ENCODE results near the gene SPRED3.

SPRED3 gene

GRCh38 chr19:38443458-38443999 is 55.0 kb downstream of the SPRED3 start:
- Histone ChIP-seq H3K27me3 (ENCODE audit: insufficient read depth, poor library complexity, severe bottlenecking) (no peaks in the 10 kb centered on the region), H3K27ac (ENCODE audit: poor library complexity, severe bottlenecking) (no peak overlapping the region), H3K4me3 (ENCODE audit: severe bottlenecking) (no peak overlapping the region), H3K4me1 (ENCODE audit: insufficient read depth, poor library complexity, severe bottlenecking) (no peaks in the 10 kb centered on the region), H3K9me3 (ENCODE audit: severe bottlenecking) (no peaks in the 10 kb centered on the region), H3K36me3 (ENCODE audit: low read depth) (no peaks in the 10 kb centered on the region)
- TF ChIP-seq, protein P1, sequence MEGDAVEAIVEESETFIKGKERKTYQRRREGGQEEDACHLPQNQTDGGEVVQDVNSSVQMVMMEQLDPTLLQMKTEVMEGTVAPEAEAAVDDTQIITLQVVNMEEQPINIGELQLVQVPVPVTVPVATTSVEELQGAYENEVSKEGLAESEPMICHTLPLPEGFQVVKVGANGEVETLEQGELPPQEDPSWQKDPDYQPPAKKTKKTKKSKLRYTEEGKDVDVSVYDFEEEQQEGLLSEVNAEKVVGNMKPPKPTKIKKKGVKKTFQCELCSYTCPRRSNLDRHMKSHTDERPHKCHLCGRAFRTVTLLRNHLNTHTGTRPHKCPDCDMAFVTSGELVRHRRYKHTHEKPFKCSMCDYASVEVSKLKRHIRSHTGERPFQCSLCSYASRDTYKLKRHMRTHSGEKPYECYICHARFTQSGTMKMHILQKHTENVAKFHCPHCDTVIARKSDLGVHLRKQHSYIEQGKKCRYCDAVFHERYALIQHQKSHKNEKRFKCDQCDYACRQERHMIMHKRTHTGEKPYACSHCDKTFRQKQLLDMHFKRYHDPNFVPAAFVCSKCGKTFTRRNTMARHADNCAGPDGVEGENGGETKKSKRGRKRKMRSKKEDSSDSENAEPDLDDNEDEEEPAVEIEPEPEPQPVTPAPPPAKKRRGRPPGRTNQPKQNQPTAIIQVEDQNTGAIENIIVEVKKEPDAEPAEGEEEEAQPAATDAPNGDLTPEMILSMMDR (IDR thresholded peaks at IDR 0.05; ENCODE audit: poor library complexity, severe bottlenecking): no peak
- no peak for DNase-seq (ENCODE audit: low spot score)
- ATAC-seq (ENCODE audit: low read depth): no peak

GRCh38 chr19:38444026-38444425 is 55.5 kb downstream of the SPRED3 start:
- no peak overlapping the region for H3K27ac ChIP-seq (ENCODE audit: poor library complexity, severe bottlenecking)
- ATAC-seq (ENCODE audit: low read depth): no peak
- DNase-seq (ENCODE audit: low spot score): no peak
- H3K4me3 ChIP-seq (ENCODE audit: severe bottlenecking): no peak overlapping the region
- no peaks in the 10 kb centered on the region for H3K27me3 ChIP-seq (ENCODE audit: insufficient read depth, poor library complexity, severe bottlenecking)
- H3K4me1 ChIP-seq (ENCODE audit: insufficient read depth, poor library complexity, severe bottlenecking): no peaks in the 10 kb centered on the region
- TF ChIP-seq, protein P1 (IDR thresholded peaks at IDR 0.05; ENCODE audit: poor library complexity, severe bottlenecking): no peak
- no peaks in the 10 kb centered on the region for H3K9me3 ChIP-seq (ENCODE audit: severe bottlenecking)
- no peaks in the 10 kb centered on the region for H3K36me3 ChIP-seq (ENCODE audit: low read depth)

DNA sequence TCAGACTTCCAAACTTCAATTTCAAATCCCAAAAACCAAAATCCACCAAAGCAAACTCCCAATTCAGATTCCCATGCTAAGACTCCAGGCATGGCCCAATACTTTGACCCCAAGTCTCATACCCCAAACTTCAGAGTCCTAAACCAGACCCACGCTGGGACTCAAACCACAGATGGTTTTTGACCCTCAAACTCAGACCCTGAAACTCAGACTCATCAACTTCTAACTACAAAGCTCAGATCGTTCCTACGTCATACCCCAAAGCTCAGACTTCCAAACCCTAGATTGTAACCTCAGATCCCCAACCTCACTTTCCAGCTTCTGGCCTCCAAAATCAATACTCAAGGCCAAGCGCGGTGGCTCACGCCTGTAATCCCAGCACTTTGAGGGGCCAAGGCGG is 56.9 kb downstream of the SPRED3 start:
- Histone ChIP-seq H3K27ac (ENCODE audit: poor library complexity, severe bottlenecking) (no peak overlapping the region), H3K4me1 (ENCODE audit: insufficient read depth, poor library complexity, severe bottlenecking) (no peaks in the 10 kb centered on the region), H3K36me3 (ENCODE audit: low read depth) (no peaks in the 10 kb centered on the region), H3K9me3 (ENCODE audit: severe bottlenecking) (no peaks in the 10 kb centered on the region), H3K27me3 (ENCODE audit: insufficient read depth, poor library complexity, severe bottlenecking) (no peaks in the 10 kb centered on the region), H3K4me3 (ENCODE audit: severe bottlenecking) (no peak overlapping the region)
- no peak for DNase-seq (ENCODE audit: low spot score)
- TF ChIP-seq, protein P1 (IDR thresholded peaks at IDR 0.05; ENCODE audit: poor library complexity, severe bottlenecking): no peak
- no peak for ATAC-seq (ENCODE audit: low read depth)

DNA sequence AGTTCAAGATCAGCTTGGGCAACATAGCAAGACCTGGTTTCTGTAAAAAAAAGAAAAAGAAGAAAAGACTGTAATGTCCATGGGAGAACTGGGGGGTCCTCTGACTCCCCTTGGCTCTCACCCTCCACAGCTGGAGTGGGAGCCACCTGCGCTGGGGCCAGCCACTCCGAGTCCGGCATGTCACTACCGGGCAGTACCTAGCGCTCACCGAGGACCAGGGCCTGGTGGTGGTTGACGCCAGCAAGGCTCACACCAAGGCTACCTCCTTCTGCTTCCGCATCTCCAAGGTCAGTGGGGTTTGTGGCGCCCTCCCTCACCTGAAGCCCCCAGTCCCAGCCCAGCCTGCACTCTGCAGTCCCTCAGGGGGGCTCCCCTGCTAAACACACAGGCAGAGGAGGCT is 59.7 kb downstream of the SPRED3 start:
- no peaks in the 10 kb centered on the region for H3K36me3 ChIP-seq (ENCODE audit: low read depth)
- ATAC-seq (ENCODE audit: low read depth) (no peak), DNase-seq (ENCODE audit: low spot score) (no peak)
- TF ChIP-seq, protein P1 (IDR thresholded peaks at IDR 0.05; ENCODE audit: poor library complexity, severe bottlenecking): no peak
- H3K4me3 ChIP-seq (ENCODE audit: severe bottlenecking): no peak overlapping the region
- no peaks in the 10 kb centered on the region for H3K27me3 ChIP-seq (ENCODE audit: insufficient read depth, poor library complexity, severe bottlenecking)
- H3K4me1 ChIP-seq (ENCODE audit: insufficient read depth, poor library complexity, severe bottlenecking): no peaks in the 10 kb centered on the region
- H3K9me3 ChIP-seq (ENCODE audit: severe bottlenecking): no peaks in the 10 kb centered on the region
- H3K27ac ChIP-seq (ENCODE audit: poor library complexity, severe bottlenecking): no peak overlapping the region
